Measurements from ENCODE around the gene CDH8. TPM values are rescaled to one million over a fixed set of nuclear protein-coding genes. Genes with fewer than 3 reads are reported as not detected.

The CDH8 gene
- total and polyA plus RNA-seq, 5 donors = under 0.01 TPM; not detected in 4

DNA sequence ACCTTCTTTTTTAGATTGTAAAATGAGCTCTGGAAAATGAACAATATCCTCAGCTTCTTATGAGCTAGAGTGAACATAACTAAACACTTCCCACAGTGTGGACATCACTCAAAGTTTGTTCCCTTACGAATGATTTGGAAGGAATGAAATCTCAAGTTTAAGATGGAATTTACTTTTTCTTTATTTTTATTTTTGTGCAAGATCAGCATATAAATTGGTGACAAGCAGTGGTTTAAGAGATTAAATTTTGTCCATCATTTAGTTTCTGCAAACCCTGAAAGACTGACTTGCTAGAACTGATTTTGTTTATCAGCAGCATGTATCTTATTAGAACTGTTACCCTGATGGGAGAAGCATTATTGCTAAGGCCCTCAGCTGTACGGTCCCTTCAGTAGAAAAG is 420.1 kb downstream of the CDH8 start:
- Histone ChIP-seq H3K4me1 (ENCODE audit: control insufficient read depth, insufficient read depth, low read length) (no peaks in the 10 kb centered on the region), H3K27me3 (ENCODE audit: control insufficient read depth, insufficient read depth) (no peaks in the 10 kb centered on the region), H3K4me3 (ENCODE audit: low read length) (no peak overlapping the region), H3K9me3 (ENCODE audit: control insufficient read depth, low read length) (no peaks in the 10 kb centered on the region), H3K27ac (ENCODE audit: low read length) (no peak overlapping the region)
- 78% methylated on average over 2 of the region's 2 CpGs for WGBS
- DNase-seq (no peak), ATAC-seq (no peak)
- intact Hi-C loops (cut with DNase I) = no loop called here

DNA sequence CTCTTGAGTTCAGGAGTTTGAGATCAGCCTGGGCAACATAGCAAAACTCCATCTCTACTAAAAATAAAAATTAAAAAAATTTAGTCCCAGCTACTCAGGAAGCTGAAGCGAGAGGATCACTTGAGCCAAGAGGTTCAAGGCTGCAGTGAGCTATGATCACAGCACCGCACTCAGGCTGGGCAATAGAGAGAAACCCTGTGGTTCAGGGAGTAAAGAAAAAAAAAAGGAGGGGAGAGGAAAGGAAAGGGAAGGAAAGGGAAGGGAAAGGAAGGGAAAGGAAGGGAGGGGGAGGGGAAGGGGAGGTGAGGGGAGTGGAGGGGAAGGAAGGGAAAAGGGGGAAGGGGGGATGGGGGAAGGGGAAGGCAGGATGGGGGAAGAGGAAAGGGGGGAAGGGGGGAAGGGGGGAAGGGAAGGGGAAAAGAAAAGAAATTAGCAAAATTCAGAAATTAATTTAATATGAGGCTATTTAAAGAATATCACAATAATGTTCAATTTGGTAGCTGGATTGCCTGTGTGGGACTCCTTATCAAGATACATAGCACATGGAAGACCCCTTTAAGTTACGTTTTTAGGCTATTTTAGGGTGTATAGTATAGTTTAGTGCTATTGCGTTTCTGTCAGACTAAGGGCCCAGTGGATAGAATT is 424.3 kb downstream of the CDH8 start:
- DNase-seq (no peak), ATAC-seq (no peak)
- Histone ChIP-seq H3K27ac (ENCODE audit: low read length) (no peak overlapping the region), H3K4me3 (ENCODE audit: low read length) (no peak overlapping the region), H3K27me3 (ENCODE audit: control insufficient read depth, insufficient read depth) (no peaks in the 10 kb centered on the region), H3K9me3 (ENCODE audit: control insufficient read depth, low read length) (no peaks in the 10 kb centered on the region), H3K4me1 (ENCODE audit: control insufficient read depth, insufficient read depth, low read length) (no peaks in the 10 kb centered on the region)
- WGBS = 73% methylated on average over 4 of the region's 4 CpGs
- intact Hi-C loops (cut with DNase I) = no loop called here

DNA sequence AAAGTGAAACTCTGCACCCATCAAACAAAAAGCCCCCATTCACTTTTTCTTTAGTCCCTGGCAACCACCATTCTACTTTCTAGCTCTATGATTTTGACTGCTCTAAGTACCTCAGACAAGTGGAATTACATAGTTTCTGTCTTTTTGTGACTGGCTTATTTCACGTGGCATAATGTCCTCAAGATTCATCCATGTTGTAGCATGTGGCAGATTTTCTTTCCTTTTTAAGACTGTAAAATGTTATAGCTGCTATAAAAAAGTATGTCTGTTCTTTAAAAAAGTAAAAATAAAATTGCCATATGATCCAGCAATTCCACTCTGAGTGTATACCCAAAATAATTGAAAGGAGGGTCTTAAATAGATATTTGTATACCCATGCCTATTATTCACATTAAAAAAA is 429.7 kb downstream of the CDH8 start:
- no peak overlapping the region for H3K4me3 ChIP-seq (ENCODE audit: low read length)
- H3K27me3 ChIP-seq (ENCODE audit: control insufficient read depth, insufficient read depth) = no peaks in the 10 kb centered on the region
- no peaks in the 10 kb centered on the region for H3K9me3 ChIP-seq (ENCODE audit: control insufficient read depth, low read length)
- no peaks in the 10 kb centered on the region for H3K4me1 ChIP-seq (ENCODE audit: control insufficient read depth, insufficient read depth, low read length)
- intact Hi-C loops (cut with DNase I) = no loop called here
- DNase-seq = no peak
- 80% methylated on average over 1 of the region's 1 CpG for WGBS
- ATAC-seq = no peak
- no peak overlapping the region for H3K27ac ChIP-seq (ENCODE audit: low read length)
